ENCODE measurements around the gene PBX1.

Gene PBX1

DNA sequence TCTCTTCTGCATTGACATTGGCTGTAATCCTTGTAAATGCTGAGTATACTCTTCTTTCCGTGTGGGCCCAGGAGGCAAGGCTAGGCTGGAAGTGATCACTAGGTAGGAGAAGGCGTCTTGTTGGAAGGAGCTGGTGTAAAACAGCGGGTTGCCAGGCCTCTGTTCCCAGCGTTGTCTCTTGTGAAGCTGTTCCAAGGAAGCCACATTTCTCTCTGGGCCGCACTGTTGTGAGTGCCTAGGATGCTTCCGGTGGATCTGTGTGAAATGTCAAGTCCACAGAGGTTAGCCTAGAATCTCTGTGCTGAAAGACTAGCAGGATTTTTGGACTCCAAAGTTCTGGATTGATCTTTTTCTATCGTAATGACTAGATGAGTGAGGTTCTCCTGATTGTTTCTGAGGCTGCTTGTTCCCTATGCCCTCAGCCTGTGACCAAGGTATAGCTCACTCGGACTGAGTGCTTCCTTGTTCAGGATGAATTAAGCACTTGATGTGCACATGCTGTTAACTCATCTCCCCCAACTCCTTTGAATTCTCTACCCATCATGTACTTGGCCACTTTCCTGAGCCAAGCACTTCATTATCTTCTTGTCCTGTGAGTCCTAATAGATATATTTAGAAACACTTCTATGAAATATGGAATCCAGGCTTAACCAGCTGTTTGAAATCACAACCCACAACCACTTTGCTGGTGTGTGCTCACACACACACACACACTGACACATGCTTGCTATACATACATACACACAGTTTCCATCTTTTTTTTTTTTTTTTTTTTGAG is 63.3 kb downstream of the PBX1 start:
- no peak for DNase-seq

DNA sequence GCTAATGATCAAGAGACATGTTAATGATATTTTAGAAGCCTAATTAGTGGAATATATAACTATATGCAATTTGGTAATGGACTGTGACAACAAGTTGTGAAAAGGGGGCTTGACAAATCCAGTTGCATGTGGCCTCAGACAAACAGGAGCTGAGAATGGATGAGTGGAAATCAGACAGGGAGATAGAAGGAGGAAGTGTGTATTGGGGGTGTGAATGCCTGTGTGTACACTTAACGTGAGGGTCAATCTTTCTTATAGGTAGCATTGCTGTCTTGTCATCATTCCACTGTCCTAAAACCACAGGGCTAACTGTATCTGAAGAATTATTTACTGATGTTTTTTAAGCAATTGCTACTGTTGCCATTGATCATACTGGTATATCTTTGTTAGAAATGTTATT is 64.8 kb downstream of the PBX1 start:
- DNase-seq: no peak

DNA sequence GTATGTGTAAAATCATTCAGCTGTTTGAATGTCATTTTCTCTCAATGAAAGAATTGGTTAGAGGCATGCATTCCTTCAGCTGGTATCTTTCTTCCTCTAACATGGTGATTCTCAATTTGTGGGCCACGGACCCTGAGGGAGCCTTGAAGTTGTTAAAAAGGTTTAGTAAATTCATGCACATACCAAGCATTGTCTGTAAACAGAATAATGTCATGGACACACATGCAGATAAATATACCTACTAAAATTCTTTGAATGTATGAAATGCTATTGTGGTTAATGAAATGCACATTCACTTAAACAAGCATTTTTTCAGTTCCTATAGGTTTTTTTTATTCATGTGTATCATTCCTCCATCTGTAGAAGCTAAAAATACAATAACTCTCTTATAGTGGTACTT is 65.4 kb downstream of the PBX1 start:
- DNase-seq: no peak

DNA sequence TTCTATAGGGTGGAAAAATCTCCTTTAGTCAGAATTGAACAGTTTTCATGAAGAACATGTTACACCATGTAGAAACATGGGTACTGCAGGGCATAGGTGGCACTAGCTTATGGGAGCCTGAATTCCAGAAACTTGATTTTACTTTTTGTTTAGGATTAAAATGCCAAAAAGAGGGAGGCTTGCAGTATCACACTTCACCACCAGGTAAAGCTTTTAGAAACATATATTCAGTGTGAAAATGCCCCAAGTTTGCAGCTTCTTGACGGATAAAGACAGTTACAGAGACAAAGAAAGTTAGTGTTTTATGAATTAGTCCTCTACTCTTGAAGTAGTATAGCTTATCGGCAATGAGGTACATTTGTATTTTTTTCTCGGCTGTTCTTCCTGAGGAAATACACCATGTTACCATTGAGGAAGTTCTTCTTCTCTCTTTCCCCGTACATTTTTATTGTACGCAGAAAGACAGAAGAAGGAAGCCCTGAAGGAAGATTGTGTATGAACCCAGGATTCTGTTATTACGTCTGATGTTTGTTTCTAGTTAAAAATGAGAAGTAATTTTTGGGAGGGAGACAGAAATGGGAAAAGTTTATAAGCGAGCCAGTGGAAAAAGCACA is 66.1 kb downstream of the PBX1 start:
- no peak for DNase-seq

DNA sequence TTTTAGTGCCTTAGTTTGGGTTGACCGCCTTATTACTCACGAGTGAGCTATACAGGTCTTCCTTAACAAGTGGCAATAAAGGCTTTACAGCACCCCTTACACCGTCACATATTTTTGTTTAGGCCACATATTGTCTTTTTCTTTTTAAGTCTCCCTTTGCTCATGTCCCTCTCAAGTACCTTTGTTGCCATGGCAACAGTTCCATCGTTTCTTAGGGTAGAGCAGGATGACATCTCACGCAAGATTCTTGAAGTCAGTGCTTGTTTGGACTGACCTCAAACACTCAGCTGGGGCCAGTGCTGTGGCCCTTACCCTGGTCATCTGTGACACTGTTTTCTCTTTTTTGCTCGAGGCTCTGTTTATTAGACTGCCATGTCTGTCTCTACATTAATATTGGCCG is 69.8 kb downstream of the PBX1 start:
- DNase-seq: no peak

DNA sequence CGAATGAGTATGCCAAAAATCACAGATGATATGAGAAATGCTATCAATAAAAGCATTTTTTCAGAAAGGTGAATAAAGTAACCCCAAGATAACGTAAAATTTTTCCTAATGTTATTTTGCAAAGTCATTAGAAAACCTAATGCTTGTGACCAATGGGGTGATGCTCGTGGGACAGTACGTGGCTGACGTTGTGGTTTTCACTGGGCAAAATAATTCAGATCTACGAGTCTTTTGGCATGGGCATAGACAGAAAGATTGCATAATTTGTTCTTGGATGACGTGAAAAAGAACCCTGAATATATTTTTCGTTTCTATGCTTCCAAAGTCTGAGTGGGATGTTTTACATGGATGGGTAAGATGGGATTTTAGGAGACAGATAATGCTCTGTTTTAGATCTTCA is 71.0 kb downstream of the PBX1 start:
- no peak for DNase-seq

DNA sequence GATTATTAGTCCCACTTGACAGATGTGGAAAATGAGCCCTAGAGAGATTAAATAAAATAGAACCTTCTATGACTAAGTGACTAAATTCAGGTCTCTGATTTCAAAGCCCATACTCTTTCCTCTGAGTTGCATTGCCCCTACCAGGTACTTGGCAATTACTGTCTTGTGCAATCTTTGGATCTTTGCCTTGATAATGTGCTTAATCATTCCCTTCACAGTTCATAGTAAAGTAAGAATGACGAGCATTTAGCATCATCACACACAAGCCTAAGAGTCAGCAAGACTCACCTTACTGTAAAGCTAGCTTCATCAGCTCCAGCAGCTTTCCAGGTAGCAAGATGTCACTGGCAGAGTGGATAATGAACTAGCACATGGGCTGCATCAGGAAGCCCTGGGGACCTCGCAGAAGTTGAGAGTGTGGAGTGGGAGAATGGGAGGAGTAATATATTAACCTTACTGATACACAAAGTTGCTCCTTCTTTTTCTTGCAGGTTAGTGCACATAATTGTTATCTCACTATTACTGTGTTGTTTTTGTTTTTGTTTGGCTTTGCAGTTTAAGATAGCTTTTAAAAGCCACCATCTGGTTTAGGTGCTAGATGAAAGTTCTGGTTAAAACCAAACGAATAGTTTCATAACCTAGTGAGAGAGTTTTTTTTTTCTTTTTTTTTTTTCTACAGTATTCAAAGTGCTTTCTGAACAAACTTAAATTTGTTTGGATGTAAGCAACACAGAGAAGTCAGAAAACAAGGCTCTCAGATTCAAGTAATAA is 71.8 kb downstream of the PBX1 start:
- no peak for DNase-seq

DNA sequence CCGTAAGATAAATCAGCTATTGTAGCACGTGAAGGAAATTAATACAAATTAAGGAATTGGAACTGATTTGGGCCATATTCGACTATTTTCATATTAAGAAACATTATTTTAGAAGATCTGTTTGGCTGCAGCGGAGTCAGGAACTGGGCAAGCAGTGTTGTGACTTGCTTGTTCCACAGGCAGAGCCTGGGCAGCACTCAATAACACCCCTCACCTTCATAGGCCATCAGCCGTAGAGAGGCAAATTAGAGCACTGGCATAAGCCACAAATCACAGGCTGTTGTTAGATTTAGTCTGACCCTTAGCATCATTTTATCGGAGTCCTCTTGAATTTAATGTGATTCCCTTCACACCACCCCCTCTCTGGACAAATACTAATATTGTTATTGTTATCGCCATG is 72.8 kb downstream of the PBX1 start:
- no peak for DNase-seq

DNA sequence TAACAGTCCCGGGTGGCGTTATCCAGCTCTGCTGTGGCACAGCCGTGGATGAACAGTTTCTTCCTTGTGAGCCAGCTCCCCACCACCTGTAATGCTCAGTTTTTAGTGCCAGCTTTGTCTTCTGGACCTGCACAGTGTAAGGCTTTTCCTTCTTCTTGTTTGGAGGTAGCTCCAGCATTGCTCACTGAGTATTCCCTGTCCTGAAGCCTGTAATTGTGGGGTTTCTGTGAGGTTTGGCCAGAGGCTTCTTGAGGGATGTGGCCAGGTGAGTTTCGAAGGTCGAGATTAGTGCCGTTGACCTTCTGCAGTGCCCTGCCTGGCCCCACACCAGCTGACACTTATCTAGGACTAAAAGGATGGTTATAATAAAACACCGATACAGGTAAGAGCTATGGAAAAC is 75.0 kb downstream of the PBX1 start:
- DNase-seq: no peak

DNA sequence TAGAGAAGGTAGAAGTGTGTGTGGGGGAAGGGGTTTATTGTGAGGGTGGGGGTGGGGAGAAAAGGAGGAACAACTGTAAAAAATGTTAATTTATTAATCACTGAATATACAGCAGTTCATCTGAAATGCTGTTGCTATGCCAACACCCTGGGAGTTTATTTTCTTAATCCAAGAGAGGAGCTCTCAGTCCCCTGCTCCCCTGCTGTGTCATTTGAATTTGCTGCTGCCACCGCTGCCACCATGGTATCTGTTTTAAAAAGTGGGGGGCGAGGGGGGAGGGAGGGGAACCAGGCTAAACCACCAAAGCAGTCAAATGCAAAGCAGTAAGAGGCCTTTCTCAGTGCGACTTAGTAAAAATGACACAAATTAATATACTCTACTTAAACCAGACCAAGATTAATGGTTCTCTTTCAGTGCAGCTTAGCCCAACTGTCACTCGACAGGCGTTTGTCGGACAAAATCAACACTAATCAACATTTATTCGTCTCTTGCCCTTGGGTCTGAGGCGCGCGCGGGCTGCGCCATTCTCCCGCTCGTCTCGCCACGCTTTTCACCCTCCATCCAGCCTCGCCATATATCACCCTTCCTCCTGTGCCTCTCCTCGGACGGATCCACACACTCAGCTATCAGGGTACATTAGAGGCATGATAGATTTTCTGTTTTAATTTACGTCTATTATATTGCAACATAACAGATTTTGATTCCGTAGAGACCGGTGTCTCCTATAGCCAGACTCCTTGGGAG is 76.2 kb downstream of the PBX1 start:
- no peak for DNase-seq

DNA sequence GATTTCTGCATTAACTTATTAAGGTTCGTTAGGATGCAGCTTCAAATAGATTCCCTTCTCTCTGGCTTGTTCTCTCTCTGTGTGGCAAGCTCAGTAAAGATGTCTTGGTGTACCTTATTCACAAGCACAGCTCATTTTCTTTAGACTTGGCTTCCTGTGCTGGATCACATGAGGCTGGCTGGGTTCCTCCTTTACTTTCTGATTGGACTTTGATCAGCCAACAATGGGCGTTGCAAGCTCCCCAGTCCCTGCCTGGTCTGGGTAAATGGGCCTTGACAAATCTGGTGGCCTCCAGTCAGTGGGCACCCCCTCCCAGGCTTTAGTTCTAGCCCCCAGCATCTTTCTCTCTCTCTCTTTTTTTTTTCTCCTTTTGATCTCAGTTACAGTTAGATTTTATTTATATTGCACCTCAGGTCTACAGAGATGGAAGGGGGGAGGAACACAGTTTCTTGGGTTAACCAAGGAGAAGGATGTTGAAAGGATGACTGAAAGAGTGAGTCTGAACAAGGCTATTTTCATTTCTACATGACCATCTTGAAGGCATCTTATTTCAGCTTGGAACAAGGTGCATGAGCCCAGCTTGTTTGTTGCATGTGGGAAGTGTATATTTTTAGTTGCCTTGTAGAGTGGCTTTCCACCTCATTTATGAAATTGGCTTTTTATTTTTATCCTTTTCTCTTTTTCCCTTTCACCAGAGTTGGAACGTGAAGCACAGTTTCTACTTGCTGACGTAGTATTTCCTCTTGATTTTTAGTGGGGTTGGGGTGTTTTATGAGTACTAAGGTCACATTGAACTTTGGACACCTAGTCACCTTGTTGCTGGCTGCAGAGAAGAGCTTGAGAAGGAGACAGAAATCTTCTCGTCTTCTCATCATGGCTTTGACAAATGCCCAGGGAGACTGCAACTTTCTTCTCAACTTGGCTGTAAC is 77.1 kb downstream of the PBX1 start:
- no peak for DNase-seq

DNA sequence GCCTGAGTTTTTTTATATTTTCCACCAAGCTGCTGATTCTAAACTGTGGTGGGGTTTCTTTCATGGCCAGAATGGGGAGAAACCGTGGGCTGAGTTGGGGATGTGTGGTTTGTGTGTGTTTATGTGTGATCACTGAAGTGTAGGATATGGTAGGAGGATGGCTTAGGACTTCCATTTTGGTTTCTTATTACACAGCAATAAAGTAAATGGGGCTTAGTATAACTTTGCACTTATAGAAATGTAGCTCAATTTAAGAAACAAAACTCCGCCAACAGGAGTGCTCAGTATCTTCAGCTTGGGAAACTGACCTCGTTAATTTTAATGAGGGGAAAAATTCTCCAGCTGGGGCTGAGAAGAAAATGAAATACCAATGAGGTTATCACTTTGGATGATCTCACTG is 77.8 kb downstream of the PBX1 start:
- no peak for DNase-seq

DNA sequence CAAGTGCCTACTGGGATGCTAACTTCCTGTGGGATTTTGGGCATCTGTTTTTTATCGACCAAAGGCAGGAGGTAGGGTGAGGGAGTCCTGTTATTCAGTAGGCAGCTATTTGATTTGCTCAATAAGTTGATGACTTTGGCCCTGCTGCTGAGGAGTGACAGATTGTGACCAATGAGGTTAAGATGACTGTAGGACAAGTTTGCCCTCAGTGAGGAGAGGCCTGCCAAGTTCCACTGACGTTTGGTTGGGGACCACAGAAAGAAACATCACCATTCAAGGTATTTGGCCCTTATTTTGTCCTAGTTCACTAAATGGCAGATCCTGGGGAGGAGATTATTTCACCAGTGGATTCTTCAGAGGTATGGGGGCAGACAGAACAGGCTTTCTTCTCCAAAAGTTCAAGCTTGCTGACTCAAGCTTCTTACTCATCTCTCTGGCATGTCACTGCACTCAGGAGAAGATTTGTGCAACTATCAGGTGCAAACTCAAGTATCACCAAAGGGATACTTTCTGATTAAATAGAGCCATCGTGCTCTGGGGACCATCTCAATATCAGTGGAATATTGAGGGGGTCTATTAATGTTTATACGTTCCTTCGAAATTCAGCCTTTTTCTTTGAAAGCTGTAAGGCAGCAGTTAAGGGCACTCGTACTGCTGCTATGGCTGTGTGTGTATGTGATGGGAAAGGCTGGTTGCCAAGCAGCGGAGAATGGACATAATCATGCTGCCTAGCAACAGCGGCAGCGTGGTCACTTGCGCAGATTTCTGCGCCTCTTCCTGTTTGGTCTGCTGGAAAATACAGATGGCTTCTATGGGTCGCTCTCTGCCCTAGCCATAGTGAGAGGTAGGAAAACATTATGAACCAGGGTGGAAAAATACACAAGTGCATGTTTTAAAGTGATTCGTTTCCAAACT is 78.7 kb downstream of the PBX1 start:
- no peak for DNase-seq

DNA sequence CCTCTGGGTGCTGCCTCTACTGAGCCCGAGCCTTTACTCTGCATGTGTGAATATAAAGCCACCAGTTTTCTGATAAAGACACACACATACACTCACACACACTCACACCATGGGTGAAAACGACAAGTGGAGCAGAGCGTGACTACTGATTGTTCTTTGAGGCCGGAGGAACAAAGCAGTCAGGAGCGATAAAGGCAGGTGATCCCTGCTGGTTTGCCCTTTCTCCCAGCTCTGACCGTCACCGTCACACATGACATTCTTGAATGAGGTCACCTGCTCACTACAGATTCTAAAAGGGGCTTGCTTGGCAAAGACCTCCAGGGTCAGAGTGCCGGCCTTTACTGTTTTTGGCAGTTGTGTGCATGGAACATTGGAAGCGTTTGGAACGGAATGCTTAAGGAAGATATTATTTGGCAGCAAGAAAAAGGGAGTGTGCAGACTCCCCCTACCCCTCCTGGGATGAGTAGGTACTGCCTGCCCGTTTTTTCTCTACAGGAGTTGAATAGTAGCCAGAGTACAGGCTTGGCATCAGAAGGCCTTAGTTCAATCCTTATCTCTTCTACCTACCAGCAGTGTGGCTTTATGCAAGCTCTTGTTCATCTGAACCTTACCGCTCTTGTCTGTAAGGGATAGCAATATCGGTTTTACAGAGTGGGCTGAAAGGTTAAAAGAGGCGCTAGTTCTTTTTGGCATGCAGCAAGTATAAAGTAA is 79.7 kb downstream of the PBX1 start:
- DNase-seq: no peak

DNA sequence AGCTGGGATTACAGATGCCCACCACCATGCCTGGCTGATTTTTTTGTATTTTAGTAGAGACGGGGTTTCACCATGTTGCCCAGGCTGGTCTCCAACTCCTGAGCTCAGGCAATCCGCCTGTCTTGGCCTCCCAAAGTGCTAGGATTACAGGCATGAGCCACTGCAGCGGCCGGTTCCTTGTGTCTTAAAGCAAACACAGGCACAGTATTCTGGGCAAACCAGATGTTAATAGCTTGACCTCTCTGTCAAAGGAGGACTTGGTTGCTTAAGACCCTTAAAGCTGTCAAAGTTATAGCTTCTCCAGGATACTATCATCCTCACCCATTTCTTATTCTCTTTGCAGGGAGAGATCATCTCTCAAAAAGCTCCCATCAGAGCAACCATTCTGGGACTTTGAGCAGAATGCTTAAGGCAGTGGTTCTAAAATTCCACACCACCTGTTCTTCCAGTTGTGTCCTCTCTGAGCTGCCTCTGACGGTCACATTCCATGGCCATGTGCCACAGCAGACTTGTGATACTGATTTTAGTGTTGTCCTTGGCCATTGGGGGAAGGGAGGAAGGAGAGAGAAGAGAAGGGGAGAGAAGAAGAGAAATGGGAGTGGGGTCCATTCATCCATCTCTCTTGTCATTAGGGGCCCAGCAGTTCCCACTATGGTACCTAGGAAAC is 81.8 kb downstream of the PBX1 start:
- no peak for DNase-seq

DNA sequence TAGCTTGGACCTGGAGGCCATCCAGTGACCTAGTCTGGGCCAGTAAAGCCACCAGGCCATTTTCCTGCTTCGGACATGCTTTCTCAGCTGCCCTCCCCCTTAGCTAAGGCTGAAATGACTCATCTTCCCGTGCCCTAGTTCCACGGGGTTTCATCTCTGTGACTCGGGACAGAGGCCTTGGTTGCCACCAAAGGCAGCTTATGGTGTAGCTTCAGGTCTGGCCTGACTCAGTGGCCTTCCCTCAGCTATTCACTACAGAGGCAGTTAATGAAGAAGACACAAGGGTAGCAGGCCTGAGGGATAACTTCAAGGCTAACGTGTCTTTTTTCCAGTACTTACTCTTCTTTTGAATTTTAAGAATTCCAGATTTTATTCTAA is 82.4 kb downstream of the PBX1 start:
- no peak for DNase-seq

DNA sequence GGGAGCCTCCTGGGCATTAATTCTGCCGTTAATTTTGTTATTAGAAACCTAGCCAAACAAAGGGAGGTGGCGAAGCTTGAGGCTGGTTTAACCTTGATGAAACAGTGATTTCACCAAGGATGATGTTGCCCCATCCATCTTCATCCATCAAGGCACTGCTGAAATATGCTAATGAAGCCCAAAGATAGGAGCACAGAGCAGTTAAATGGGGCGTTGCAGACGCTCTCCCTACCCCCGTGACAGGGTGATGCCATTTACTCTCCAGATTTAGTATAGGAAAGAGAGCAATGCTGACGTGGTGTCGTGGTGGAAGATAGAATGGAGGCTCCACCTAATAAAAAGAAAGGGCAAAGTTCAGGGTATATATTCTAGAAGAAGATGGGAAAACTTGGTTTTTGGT is 84.0 kb downstream of the PBX1 start:
- DNase-seq: no peak

DNA sequence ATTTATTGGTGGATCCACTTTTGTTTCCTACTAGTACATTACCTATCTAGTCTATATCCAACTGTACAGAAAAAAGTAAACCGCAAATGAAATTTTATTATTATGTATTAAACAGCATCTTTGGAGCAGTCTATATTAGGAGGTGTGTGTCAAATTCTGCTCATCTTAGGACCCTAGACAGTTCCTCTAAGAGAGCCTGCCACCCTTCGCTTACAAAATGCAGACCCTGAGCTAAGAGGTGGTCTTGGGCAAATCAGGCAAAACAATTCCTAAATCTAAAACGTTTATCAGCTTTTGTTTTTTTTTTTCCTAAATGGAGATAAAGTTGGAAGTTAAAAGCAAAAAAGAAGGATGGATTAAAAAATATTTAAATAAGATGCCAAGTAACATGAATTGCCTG is 85.3 kb downstream of the PBX1 start:
- DNase-seq: no peak

DNA sequence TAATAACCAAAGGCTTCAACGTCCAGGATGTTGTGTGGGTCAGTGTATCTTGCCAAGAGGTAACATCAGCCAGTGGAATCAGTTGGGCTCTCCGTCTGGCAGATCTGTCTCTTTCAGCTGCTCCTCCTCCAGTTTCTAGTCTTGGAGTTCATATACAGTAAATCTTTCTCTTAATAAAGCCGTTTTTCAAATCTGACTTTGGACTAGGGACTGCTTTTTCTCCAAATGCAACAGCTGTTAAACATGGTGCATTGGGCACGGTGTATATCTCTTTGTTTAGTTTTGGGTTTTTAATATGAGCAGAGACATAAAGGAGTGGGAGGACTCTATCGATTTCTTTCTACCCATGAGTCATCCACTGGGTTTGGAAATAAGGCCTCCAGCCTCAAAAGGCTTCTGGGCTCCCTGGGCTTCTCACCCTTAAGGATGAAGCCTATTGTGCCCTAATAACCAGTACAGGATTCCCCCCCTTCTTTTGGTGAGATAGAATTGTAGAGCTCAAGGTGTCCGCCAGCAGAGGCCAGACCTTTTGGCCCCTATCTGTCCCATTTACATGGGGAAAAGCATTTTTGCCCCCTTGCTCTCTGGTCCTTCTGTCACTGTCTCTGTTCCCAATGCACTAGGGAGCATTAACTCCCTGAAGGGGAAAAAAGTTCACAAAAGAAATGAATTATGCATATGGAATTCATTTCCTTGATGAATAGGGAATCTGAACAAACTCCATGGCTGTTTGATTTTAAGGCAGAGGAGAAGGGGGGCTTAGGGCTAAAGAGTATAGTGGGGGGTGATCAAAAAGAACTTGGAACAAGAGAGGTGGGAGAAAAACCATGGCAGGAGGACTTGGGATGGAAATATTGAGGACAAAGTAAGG is 86.0 kb downstream of the PBX1 start:
- no peak for DNase-seq
